ENCODE data around the gene VASP.
A peak's percentile ranks its signal among the peaks of the same experiment; 100 is the strongest.

VASP gene

GRCh38 chr19:45560038-45560437 is 52.8 kb downstream of the VASP start:
- no peak for DNase-seq

- no peak for DNase-seq
Observed at GRCh38 chr19:45560686-45561085, 53.4 kb downstream of the VASP start.

- no peak for DNase-seq
Observed at GRCh38 chr19:45564131-45564780, 57.0 kb downstream of the VASP start.

GRCh38 chr19:45567609-45568008 is 60.3 kb downstream of the VASP start:
- no peak for DNase-seq

- DNase-seq, result no peak
Observed at GRCh38 chr19:45568732-45569131, 61.5 kb downstream of the VASP start.

GRCh38 chr19:45569619-45570421 is 62.5 kb downstream of the VASP start:
- DNase-seq, result peak; percentile 24 to 63

GRCh38 chr19:45571457-45572220 is 64.4 kb downstream of the VASP start:
- DNase-seq, result no peak

GRCh38 chr19:45574526-45574925 is 67.2 kb downstream of the VASP start:
- no peak for DNase-seq

GRCh38 chr19:45575216-45575615 is 67.9 kb downstream of the VASP start:
- DNase-seq, result no peak

All from AML-193 (cell line).